ENCODE results near the gene RFX1.

The RFX1 gene

DNA sequence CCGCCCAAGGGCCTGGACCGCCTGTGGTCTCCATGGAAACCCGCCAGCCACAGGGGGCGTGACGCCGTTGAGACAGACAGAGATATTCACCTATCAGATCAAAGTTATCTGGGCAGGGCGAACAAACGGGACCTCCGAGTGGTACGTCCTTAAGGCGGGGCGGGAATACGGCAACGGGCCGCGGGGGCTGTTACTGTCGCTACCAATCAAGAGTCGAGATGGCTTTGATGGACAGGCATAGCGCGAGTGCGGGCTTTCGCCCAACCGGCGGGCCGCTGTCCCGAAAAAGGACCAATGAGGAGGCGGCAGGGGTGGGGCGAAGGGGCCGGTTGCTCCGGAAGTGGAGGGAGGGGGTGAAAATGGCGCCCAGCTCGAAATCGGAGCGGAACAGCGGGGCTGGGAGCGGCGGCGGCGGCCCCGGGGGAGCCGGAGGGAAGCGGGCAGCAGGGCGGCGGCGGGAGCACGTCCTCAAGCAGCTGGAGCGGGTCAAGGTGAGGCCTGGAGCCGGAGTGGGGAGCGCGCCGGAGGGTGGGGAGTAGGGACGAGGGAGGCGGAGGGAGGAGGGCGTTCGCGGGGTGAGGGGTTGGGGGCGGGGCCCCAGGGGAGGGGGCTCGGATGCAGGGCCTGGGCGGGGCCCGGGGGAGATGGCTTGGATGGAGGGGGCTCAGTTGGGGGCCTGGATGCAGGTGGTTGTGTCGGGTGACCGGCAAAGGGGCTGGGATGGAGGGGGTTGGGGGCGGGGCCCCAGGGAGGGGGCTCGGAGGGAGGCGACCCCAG lies 53.8 kb downstream of the RFX1 start, which contains the start of gene DCAF15 (continued):
- TF ChIP-seq SP3 (tag by site-specific recombination; IDR thresholded peaks at IDR 0.05) (peak; percentile 98), RBAK (tag by site-specific recombination; IDR thresholded peaks at IDR 0.05) (no peak), SP7 (tag by site-specific recombination; IDR thresholded peaks at IDR 0.05) (peak; percentile 69; the same call in 1 of the 2 replicates), ZNF2 (tag by site-specific recombination; IDR thresholded peaks at IDR 0.05) (no peak), ZNF157 (tag by site-specific recombination; IDR thresholded peaks at IDR 0.05) (no peak), ZNF600 (tag by site-specific recombination; IDR thresholded peaks at IDR 0.05) (0 out of 2 replicates have a peak, but pooled peaks have one; percentile 11), ZNF423 (tag by site-specific recombination; IDR thresholded peaks at IDR 0.05) (no peak), GLIS1 (tag by site-specific recombination; IDR thresholded peaks at IDR 0.05) (peak; percentile 37), ZIC2 (tag by site-specific recombination; IDR thresholded peaks at IDR 0.05) (peak; percentile 60), ZNF585B (tag by site-specific recombination; IDR thresholded peaks at IDR 0.05) (no peak), YY2 (tag by site-specific recombination; IDR thresholded peaks at IDR 0.05) (peak; percentile 91), SP2 (tag by site-specific recombination; IDR thresholded peaks at IDR 0.05) (peak; percentile 100), PRDM10 (tag by site-specific recombination; IDR thresholded peaks at IDR 0.05) (peak; percentile 80)
- TF ChIP-seq, protein P1, sequence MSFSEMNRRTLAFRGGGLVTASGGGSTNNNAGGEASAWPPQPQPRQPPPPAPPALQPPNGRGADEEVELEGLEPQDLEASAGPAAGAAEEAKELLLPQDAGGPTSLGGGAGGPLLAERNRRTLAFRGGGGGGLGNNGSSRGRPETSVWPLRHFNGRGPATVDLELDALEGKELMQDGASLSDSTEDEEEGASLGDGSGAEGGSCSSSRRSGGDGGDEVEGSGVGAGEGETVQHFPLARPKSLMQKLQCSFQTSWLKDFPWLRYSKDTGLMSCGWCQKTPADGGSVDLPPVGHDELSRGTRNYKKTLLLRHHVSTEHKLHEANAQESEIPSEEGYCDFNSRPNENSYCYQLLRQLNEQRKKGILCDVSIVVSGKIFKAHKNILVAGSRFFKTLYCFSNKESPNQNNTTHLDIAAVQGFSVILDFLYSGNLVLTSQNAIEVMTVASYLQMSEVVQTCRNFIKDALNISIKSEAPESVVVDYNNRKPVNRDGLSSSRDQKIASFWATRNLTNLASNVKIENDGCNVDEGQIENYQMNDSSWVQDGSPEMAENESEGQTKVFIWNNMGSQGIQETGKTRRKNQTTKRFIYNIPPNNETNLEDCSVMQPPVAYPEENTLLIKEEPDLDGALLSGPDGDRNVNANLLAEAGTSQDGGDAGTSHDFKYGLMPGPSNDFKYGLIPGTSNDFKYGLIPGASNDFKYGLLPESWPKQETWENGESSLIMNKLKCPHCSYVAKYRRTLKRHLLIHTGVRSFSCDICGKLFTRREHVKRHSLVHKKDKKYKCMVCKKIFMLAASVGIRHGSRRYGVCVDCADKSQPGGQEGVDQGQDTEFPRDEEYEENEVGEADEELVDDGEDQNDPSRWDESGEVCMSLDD (tag by site-specific recombination; IDR thresholded peaks at IDR 0.05): no peak; the same call in 1 of the 2 replicates
- TF ChIP-seq, protein P2, sequence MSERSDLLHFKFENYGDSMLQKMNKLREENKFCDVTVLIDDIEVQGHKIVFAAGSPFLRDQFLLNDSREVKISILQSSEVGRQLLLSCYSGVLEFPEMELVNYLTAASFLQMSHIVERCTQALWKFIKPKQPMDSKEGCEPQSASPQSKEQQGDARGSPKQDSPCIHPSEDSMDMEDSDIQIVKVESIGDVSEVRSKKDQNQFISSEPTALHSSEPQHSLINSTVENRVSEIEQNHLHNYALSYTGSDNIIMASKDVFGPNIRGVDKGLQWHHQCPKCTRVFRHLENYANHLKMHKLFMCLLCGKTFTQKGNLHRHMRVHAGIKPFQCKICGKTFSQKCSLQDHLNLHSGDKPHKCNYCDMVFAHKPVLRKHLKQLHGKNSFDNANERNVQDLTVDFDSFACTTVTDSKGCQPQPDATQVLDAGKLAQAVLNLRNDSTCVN (tag by site-specific recombination; optimal IDR thresholded peaks at IDR 0.05): peak; percentile 49
- TF ChIP-seq, protein P3, sequence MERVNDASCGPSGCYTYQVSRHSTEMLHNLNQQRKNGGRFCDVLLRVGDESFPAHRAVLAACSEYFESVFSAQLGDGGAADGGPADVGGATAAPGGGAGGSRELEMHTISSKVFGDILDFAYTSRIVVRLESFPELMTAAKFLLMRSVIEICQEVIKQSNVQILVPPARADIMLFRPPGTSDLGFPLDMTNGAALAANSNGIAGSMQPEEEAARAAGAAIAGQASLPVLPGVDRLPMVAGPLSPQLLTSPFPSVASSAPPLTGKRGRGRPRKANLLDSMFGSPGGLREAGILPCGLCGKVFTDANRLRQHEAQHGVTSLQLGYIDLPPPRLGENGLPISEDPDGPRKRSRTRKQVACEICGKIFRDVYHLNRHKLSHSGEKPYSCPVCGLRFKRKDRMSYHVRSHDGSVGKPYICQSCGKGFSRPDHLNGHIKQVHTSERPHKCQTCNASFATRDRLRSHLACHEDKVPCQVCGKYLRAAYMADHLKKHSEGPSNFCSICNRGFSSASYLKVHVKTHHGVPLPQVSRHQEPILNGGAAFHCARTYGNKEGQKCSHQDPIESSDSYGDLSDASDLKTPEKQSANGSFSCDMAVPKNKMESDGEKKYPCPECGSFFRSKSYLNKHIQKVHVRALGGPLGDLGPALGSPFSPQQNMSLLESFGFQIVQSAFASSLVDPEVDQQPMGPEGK (tag by site-specific recombination; IDR thresholded peaks at IDR 0.05): peak; percentile 92

GRCh38 chr19:13951799-13952153 lies 54.3 kb downstream of the RFX1 start:
- no peak overlapping the region for H3K27ac ChIP-seq (ENCODE audit: extremely low read depth, low read depth, low read length)
- TF ChIP-seq ZNF629 (tag by site-specific recombination; IDR thresholded peaks at IDR 0.05): no peak
- TF ChIP-seq KLF16 (tag by site-specific recombination; IDR thresholded peaks at IDR 0.05): 0 out of 2 replicates have a peak, but pooled peaks have one; percentile 13
- peak; percentile 74; the same call in 1 of the 2 replicates for TF ChIP-seq HIC1 (tag by site-specific recombination; IDR thresholded peaks at IDR 0.05)
- peak; percentile 99 for TF ChIP-seq ZBTB20 (tag by site-specific recombination; IDR thresholded peaks at IDR 0.05)
- TF ChIP-seq YY1 (tag by site-specific recombination; IDR thresholded peaks at IDR 0.05): no peak
- no peak for TF ChIP-seq GLIS2 (tag by site-specific recombination; IDR thresholded peaks at IDR 0.05)
- peak; percentile 97 for TF ChIP-seq ZNF335 (tag by site-specific recombination; conservative IDR thresholded peaks at IDR 0.05)
- no peak for TF ChIP-seq ZNF621 (tag by site-specific recombination; IDR thresholded peaks at IDR 0.05)
- TF ChIP-seq ZNF768 (tag by site-specific recombination; IDR thresholded peaks at IDR 0.05): no peak
- no peak for TF ChIP-seq ZNF549 (tag by site-specific recombination; IDR thresholded peaks at IDR 0.05)

More at GRCh38 chr19:13951799-13952153, 54.3 kb downstream of the RFX1 start:
- ChIA-PET POLR2A (interaction anchor here (0.6 to 1.8 kb wide), 4 partner anchors 10 to 520 kb away, joined by 3 to 6 read pairs (median 4); no protein-coding TSS in a partner anchor), CTCF (interaction anchor here (0.6 to 1.0 kb wide), 3 partner anchors 71 to 163 kb away, joined by 3 read pairs; no protein-coding TSS in a partner anchor)
- no peaks in the 10 kb centered on the region for H3K4me1 ChIP-seq (ENCODE audit: control insufficient read depth, insufficient read depth, low read length)
- H3K9me3 ChIP-seq (ENCODE audit: control insufficient read depth, insufficient read depth, low read depth, low read length): no peaks in the 10 kb centered on the region
- peak overlapping the region; percentile 37 for H3K4me3 ChIP-seq (ENCODE audit: low read depth, low read length)
- peaks cover 2 to 28% of the 10 kb centered on the region in 2 experiments; a peak in 2 of 3 replicates for H3K36me3 ChIP-seq (ENCODE audit: control insufficient read depth in 2 of 2, insufficient read depth in 1 of 2, low read length in 2 of 2)
